NCI-H82 (cell line): Measurements from ENCODE around the gene ANKLE2.
A peak's percentile ranks its signal among the peaks of the same experiment; 100 is the strongest.
"Not testable (repeated sequence)": the region's sequence is repeated elsewhere in the genome, so short reads cannot be mapped to it uniquely, and the experiment has no call there.

Source experiments
- DNase-seq: peaks from one replicate; lab custom pipeline; 2025; lab: John Stamatoyannopoulos, UW

The ANKLE2 gene

DNA sequence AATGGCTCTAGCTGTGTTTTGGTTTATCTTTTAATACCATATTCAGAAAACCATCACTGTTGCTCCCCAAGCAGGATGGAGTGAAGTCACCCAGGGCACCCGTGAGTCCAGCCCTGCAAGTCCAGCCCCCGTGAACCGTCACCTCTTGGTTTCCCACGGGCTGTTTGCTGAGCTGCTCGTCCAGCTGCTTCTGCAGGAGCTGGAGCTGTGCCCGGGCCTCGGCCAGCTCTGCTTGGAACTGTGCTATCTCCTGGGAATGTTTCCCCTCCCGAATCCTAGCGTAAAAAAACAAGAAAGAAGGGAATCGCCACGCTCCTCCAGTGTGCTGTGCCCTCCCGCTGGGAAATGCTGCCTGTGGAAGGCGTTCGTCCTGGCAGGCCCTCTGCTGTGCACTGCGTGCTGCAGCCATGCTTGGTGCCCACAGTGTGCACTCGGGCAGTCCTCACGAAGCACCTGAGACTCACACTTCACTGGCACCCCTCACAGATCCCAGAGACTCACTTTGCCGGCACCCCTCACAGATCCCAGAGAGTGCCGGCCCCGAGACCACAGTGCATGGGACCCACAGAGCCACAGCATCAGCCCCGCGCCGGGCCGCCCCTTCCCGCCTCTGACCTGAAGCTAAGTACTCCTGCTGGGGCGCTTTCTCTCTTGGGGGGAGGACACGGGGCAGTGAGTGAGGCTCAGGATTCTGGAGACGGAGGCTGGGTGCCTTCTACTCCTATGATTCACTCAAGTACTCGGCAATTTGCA, 15.4 kb upstream of the ANKLE2 start:
- no peak for DNase-seq

DNA sequence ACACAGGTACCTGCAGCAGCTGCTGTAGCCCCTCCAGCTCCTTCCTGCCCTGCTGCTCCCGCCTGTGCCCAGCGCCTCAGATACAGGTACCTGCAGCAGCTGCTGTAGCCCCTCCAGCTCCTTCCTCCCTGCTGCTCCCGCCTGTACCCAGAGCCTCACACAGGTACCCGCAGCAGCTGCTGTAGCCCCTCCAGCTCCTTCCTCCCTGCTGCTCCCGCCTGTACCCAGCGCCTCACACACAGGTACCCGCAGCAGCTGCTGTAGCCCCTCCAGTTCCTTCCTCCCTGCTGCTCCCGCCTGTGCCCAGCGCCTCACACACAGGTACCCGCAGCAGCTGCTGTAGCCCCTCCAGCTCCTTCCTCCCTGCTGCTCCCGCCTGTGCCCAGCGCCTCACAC, 14.6 kb upstream of the ANKLE2 start:
- not testable (repeated sequence) for DNase-seq

DNA sequence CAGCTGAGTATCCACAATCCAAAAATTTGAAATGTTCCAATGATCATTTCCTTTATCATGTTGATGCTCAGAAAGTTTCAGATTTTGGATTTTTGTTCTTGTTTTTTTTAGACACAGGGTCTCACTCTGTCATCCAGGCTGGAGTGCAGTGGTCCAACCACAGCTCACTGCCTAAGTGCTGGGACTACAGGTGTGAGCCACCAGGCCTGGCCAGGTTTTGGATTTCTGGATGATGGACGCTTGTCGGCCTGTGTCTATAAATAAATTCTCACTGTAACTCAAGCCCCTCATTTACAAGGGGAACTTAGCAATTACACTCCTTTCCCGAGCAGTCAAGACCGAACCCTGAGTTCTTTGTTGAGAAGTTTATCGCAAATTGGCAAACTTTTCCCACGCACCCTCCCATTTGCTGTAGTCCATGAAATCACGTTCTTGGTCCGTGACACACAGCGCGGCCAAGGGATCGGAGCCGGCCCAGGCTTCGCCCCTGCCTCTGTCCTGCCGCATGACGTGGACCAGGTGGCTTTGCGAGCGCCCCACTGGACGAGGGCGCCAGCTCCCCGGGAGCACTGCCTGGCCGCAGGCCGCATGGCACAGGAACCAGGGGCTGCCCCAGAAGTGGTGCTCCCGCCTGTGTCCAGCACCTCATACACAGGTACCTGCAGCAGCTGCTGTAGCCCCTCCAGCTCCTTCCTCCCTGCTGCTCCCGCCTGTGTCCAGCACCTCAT, 14.0 kb upstream of the ANKLE2 start:
- DNase-seq = no peak

DNA sequence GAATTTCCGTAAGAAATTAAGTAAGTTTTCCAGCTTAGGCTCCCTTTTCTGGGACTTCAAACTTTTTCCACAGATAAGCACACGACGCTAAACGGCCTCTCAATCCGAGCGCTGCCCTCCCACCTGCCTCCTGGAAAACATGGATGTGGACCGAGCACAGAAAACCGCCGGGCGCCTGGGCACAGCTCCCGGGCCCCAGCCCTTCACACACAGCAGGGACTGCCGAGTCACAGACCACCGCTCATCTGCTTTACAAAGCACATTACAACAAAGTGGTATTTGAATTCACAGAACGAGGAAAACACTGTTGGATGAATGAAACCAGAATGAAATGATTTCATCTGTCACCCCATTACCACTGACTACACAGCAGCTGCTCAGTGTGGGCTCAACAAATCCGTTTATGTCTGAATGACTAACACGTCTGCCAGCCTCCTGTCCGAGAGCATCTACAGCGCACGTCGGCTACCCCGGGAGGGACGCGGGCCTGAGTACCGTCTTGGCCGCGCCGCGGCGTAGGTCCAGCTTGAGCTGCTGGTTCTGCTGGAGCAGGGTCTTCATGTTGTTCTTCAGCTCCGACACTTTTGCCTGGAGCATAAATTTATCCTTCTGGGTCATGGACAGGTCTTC, 13.1 kb upstream of the ANKLE2 start:
- no peak for DNase-seq

DNA sequence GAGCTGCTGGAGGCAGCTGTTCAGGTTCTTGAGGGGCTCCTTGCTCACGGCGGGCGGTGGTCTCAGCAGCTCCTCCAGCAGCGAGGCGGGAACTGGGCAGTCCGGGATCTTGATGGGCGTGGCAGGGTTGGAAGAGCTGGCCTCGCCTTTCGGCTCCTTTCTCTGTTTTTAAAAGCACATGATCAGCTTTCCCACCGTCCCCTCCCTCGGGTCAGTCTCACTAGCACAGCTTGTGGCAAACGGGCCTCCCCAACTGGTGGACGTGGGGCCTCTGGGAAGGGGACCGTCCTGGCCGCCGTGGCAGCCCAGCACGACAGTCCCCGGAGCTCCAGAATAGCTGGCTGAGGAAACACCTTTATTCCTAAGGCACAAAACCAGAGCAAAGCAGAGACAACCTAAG, 12.5 kb upstream of the ANKLE2 start:
- no peak for DNase-seq

DNA sequence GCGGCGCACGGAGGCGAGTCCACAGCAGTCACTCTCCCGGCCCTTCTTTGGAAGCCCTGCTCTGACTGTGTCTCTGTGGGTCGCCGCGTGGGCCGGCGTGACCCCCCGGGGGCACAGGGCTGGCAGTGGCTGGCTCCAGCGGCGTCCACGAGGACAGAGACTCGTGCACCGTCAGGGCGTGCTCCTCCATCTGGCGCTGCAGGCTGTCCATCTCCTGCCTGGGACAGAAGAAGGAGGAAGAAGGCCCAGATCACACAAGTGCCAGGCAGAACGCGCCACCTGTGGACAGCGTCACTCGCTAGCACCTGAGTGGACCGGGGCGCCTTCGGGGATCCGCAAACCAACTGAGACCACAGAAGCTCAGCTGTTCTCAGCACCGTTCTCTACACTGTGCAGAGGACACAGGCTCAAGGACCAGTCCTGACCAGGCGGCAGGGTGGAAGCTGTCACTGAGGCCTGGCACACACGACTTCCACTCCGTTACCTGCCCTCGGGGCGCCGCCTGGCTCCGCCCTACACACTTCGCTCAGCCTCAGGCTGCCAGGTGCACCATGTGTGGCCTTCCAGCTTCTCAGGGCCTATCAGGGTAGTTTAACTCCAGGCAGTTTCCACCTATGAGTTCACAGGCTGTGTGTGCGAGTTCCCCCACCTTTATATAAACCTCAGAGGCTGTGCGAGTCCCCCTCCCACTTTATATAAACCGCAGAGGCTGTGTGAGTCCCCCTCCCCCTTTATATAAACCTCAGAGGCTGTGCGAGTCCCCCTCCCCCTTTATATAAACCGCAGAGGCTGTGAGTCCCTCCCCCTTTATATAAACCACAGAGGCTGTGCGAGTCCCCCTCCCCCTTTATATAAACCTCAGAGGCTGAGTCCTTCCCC, 11.7 kb upstream of the ANKLE2 start:
- no peak for DNase-seq

DNA sequence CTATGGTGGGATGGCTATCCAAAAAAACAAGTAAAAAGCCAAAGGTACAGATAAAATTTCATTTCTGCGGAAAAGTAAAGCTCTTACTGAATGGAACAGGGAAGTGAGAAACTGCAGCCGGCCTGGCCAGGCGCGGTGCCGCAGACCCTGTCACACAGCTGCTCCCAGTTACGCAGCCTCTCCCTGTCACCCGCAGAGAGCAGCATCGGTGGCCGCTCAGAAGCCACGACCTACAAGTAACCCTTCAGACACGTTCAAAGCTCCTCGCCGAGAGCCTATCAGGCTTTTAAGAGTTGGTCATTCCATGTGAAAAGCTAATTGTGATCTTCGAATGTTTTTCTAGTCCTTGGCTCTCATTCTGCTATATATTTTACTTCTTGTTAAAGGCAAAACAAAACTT, 11.0 kb upstream of the ANKLE2 start:
- DNase-seq = no peak

DNA sequence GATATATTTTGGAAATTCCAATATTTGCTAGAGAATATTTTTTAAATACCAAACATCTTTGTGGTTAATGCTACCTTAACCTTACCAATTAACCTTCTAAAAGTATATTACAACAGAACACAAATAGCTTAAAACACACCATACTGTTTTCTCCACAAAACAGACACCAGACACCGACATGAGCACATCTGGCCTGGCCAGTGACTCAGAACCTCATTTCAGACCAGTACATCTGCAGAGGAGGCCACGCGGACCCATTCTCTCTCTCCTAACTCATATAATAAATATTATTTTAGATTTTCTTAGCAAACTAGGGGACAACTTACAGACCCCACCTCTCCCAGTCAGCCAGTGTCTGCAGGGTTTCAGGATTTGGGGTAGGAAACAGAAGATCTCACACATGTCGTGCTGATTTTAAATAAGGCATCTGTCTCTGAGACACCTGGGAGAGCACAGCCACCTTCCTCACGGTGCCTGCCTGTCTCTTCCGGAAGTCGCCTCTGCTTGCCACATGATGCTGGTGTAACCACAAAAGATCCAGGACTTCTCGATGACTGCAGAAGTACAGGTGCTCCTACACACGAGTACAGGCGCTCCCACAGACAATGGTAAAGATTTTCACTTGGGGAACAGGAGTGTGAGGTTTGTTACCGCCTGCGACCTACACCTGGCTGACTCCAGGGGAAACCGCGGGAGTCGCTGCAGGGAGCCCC, 9.7 kb upstream of the ANKLE2 start:
- DNase-seq = no peak

DNA sequence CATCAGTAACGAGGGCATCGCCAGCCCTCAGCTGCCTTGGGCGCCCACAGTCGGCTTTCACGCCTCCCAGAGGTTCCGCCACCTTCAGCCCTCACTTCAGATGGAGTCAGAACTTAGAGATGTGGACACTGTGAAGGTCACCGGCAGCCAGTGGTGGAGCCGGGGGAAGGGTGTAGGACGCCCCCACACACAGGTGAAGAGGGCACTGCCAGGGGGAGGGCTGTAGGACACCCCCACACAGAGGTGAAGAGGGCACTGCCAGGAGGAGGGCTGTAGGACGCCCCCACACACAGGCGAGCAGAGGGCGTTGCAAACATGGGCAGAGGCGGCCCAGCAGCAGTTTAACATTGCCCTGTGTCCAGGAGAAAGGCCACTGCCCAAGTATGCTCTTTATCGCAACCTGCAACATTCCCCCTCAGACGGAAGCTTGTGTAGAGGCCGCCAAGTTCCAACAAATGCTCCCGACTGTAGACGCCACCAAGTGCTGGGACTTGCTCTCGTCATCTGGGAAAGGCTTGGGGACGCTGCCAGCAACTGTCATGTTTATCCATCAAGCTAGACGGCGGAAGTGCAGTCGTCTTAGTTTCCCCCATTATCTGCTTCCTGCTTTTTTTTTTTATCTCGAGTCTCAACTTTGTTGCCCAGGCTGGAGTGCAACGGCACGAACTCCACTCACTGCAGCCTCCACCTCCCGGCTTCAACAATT, 4.9 kb upstream of the ANKLE2 start:
- DNase-seq = peak; percentile 21

DNA sequence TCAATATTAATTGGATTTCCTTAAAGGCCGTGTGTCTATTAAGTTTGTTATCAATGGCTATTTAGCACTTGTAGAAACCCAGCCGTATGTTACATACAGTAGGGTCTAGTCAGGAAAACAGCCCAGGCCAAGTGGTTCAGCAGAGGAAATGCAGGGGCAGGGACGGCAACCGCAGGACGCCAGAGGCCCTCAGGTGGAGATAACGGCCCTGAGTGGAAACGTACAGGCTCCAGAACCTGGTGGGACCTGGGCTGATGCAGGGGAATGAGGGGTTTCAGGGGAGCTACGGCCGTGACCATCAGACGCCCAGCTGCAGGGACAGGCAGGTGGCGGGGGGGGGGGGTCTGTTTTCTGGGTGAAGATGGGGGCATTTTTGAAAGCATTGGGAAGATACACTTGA, 3.7 kb upstream of the ANKLE2 start:
- DNase-seq = no peak

DNA sequence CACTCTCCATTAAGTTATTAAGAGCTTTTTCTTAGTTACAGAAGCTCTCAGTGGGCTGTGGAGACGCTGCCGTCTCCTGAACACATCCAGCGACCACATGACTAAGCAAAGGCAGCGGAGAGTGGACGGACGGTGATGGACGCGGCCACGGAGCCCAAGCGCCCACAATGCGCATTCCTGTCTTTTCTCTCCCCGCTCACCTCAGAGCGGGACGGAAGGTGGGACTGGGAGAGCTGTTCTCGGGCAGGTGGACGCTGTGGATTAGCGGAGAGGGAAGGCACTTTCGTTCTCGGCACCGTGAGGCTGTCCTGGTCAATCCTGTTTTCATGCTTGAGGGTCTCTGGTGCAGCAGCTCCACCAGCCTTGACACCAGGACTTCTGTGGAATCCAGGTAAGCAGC, 2.6 kb upstream of the ANKLE2 start:
- DNase-seq = no peak

DNA sequence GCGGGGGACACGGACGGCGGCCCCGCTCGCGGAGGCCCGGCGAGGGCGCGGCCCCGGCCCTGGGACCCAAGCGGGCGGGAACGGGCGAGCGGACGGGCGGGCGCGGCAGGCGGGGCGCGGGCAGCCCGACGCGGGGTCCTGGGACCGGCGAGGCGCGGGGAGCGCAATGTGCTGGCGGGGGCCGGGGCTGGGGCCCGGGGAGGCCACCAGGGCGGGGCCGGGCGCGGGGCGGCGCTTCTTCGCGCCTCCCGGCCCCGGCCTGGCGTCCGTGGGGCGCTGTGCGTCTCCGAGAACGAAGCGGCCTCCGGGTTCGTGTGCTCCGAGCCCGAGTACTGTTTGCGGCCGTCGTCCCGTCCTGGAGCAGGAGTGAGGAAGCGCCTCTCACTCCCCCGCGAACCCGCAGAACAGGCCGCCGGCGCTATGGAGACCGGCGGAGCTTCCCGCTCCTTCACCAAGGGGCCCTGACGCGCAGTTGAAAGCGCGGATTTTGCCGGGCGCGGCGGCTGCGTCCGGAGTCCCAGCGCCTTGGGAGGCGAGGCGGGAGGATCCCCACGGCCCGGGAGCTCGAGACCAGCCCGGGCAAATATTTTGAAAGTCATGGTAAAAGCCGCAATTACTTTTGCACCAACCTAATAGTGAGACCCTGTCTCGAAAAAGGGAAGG, 420 bp upstream of the ANKLE2 start:
- peak; percentile 92 for DNase-seq

DNA sequence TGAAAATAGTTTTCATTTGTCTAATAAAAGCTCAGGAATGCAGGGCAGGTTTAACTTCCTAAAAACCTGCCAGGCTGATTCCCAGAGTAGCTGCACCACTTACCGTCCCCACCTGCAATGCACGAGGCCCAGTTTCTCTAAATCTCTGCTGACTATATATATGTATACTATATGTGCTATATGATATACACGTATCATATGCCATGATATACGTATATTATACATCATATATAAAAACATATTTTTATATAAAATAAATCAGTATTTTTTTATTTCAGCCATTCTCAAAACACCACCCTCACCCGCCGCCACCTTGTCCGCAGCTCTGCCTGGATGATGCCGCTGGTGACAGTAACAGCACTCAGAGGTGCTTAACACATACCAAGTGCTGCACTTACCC, 2.3 kb downstream of the ANKLE2 start:
- no peak for DNase-seq

DNA sequence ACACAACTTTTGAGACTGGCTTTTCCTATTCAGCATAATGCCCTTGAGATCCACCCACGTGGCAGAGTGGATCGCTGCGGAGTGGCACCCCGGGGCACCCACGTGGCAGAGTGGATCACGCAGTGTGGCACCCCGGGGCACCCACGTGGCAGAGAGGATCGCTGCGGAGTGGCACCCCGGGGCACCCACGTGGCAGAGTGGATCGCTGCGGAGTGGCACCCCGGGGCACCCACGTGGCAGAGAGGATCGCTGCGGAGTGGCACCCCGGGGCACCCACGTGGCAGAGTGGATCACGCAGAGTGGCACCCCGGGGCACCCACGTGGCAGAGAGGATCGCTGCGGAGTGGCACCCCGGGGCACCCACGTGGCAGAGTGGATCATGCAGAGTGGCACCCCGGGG, 2.8 kb downstream of the ANKLE2 start:
- not testable (repeated sequence) for DNase-seq

DNA sequence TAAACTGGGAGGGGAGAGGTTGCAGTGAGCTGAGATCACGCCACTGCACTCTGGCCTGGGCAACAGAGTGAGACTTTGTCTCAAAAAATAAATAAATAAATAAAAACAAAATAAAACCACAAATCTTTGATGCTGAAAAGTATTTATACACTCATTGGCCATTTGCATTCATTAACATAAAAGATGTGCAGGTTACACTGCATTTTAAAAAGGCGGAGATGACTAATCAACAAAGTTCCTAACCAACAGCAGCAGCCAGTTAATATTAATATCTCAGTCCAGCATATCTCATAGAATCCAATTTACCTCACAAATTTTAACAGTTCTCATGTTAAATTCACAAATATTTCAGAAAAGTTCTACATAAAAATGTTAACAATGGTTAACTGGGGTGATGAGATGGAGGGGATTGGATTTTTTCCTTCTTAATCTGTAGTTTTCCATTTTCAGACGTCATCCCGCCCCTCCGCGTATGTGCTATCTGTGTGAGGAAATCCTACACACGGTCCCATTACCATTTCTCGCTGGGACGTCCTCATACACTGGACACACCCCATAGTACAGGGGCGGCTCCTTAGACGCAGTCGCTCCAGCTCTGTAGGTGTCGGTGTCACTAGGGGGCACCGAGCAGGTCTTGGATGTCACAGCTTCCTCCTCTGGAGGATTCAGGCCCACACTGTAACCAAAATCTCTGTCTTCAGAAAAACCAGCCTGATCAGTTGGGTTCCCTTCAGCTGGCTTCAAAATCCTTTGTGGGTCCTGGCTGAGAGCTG, 7.3 kb downstream of the ANKLE2 start:
- peak; percentile 19 for DNase-seq

DNA sequence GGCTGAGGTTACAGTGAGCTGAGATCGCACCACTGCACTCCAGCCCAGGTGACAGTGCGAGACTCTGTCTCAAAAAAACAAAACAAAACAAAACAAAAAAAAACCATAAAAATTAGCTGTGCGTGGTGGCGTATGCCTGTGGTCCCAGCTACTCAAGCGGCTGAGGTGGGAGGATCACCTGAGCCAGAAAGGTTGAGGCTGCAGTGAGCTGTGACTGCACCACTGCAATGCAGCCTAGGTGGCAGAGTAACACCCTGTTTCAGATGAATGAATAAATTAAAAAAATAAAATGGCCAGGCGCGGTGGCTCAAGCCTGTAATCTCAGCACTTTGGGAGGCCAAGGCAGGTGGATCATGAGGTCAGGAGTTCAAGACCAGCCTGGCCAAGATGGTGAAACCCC, 8.0 kb downstream of the ANKLE2 start:
- not testable (repeated sequence) for DNase-seq

DNA sequence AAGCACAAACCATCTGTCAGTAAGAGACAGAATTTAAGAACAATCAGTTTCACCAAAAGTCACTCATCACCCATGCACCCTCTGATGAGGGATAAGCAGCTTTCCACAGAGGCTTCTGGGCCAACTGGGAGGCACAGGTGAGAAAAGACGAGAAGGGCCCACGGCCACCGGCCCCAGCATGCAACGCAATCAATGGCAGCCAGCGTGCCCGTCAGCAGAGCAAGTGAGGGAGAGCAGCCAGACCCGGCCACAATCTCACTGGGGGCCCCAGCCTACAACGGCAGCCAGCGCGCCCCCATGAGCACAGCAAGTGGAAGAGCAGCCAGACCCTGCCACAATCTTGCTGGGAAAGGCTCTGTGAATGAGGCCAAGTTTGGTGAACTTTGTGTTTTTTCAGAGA, 13.3 kb downstream of the ANKLE2 start:
- DNase-seq = no peak

DNA sequence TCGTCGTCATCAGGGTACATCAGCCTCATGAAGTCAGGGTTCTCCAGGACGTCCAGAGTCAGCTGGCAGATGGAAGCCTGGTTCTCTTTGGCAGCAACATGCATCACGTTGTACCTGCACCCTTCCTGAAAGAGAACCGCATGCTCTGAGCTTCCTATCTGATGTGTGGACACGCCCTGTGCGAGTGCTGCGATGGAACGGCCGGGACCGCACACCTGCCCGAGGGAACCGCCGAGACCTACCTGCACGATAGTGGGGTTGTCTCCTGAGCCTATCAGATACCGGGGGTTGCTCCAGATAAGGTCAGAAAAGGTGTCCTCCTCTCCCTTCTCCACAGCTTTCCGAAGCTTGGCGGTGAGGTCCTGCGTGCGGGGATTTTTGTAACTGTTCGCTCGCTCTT, 13.7 kb downstream of the ANKLE2 start:
- no peak for DNase-seq

DNA sequence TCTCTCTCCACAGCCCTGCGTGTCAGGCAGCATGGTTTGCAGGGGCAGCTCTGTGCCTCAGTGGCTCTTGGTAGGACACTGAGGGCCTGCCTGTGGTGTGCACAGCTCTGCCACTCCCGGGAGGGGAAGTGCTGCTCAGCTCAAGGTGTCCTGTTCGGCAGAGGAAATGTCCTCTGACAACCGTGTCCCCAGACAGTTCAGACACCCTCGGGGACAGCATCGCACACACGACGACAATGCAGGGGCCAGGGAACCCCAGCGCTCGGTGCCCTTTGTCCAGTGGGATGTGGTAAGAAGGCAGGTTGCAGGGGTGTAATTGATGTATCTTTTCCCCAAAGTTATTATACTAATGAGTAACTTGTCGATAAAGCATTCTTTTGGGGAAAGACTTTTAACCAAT, 14.2 kb downstream of the ANKLE2 start:
- no peak for DNase-seq

DNA sequence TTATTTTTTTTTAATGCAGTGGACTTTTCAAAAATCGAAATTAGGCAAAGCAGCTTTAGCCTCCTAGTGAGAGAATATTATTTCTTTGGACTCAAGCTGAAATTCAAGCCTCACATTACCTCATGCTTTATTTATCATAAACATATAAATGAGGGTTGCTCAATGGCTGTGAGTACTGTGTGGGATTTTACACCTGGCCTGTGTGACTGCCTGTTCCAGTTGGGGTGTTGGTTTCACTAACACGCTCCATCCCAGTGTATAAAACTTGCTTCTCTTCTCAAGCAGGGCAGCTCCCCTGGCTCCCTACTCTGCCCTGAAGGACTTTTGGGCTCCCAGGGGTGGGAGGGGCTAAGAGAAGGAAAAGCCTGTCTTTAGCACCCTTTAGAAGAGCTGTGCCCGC, 15.0 kb downstream of the ANKLE2 start:
- DNase-seq = no peak
